GM20000 (cell line): ENCODE measurements around the gene ZFYVE9.

Experiments
- DNase-seq: peaks from one replicate; pipeline ENCODE4 v3.0.0; 2012; ENCODE audit warnings: low spot score
- CTCF ChIP-seq: IDR thresholded peaks from 2 replicates; pipeline ENCODE4 v1.5.1; 2012; ENCODE audit warnings: mild to moderate bottlenecking, control low read depth; ENCODE audit errors: extremely low read depth, missing control alignments

The ZFYVE9 gene

GRCh38 chr1:52359676-52360594 is 218.0 kb downstream of the ZFYVE9 start:
- DNase-seq = no peak
- no peak for TF ChIP-seq CTCF

- no peak for DNase-seq
- no peak for TF ChIP-seq CTCF
These were observed 218.7 kb downstream of the ZFYVE9 start for GRCh38 chr1:52360595-52360968.

- TF ChIP-seq CTCF = no peak
- DNase-seq = no peak
These were observed 222.4 kb downstream of the ZFYVE9 start for GRCh38 chr1:52364235-52364839.

GRCh38 chr1:52365071-52365745 is 223.3 kb downstream of the ZFYVE9 start:
- DNase-seq = no peak
- no peak for TF ChIP-seq CTCF

GRCh38 chr1:52365746-52366516 is 224.0 kb downstream of the ZFYVE9 start, which contains the start of gene CC2D1B:
CC2D1B (minus strand) TSS chr1:52366205; CDS start chr1:52364620, 1,585 bp downstream.
- TF ChIP-seq CTCF = no peak
- peak; percentile 100 for DNase-seq

- DNase-seq = no peak
- no peak for TF ChIP-seq CTCF
These were observed 224.6 kb downstream of the ZFYVE9 start for GRCh38 chr1:52366517-52366827.

GRCh38 chr1:52367272-52367671 is 225.4 kb downstream of the ZFYVE9 start:
- DNase-seq = no peak
- no peak for TF ChIP-seq CTCF
